OCI-LY7 (cell line): ENCODE measurements around the gene FLVCR2.
"Not testable (repeated sequence)": the region's sequence is repeated elsewhere in the genome, so short reads cannot be mapped to it uniquely, and the experiment has no call there.

Source experiments
- CTCF ChIP-seq: fragments of 200-600 bp; sonication (generic); conservative IDR thresholded peaks from 2 replicates; pipeline ENCODE4 v1.5.1; 2014; ENCODE audit warnings: mild to moderate bottlenecking, antibody characterized with exemption, low read length, moderate library complexity, mixed read lengths
- EZH2phosphoT487 ChIP-seq: fragments of 200-600 bp; sonication (generic); IDR thresholded peaks from 2 replicates; pipeline ENCODE4 v1.6.1; 2018; ENCODE audit warnings: low read depth, borderline replicate concordance, mild to moderate bottlenecking, mixed run types, antibody characterized with exemption, low read length, moderate library complexity, mixed read lengths

DNA sequence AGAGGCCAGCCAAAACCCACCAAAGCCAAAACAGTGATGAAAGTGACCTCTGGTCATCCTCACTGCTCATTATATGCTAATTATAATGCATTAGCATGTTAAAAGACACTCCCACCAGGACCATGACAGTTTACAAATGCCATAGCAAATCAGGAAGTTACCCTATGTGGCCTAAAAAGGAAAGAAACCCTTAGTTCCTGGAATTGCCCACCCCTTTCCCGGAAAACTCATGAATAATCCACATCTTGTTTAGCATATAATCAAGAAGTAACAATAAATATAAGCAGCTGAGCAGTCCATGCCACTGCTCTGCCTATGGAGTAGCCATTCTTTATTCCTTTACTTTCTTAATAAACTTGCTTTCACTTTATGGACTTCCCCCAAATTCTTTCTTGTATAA, 21.7 kb downstream of the FLVCR2 start:
- TF ChIP-seq CTCF, EZH2phosphoT487: not testable (repeated sequence)
